Omental fat pad (tissue), 4 donors: ENCODE measurements around the gene TMEM151B. TPM values are rescaled to one million over a fixed set of nuclear protein-coding genes. Genes with fewer than 3 reads are reported as not detected.

Experiments
- ATAC-seq: fragments of 150-250 bp; one replicate; pipeline ENCODE4 v1.9.1; 2016; ENCODE audit warnings: mild to moderate bottlenecking, moderate library complexity; ENCODE audit not compliant: low FRiP score
- DNase-seq: peaks from one replicate; pipeline ENCODE4 v3.0.0-alpha.2; 2019; ENCODE audit warnings: low spot score
- CTCF ChIP-seq, 3 donors: fragments of 450-650 bp; IDR thresholded peaks; one replicate each; pipeline ENCODE4 v1.5.1; 2016 to 2017; ENCODE audit warnings: antibody characterized with exemption in 3 of 3, mild to moderate bottlenecking in 3 of 3, moderate library complexity in 2 of 3
- total RNA-seq, 4 donors: library from RNA; depleted of rRNA; stranded (reverse); fragments of >200 nt; gene quantifications; one replicate each; pipeline ENCODE4 v1.1.0, GENCODE V29; 2016

Gene TMEM151B
- total RNA-seq, 4 donors from 2014 or later: 0.19 TPM; not detected in 3

DNA sequence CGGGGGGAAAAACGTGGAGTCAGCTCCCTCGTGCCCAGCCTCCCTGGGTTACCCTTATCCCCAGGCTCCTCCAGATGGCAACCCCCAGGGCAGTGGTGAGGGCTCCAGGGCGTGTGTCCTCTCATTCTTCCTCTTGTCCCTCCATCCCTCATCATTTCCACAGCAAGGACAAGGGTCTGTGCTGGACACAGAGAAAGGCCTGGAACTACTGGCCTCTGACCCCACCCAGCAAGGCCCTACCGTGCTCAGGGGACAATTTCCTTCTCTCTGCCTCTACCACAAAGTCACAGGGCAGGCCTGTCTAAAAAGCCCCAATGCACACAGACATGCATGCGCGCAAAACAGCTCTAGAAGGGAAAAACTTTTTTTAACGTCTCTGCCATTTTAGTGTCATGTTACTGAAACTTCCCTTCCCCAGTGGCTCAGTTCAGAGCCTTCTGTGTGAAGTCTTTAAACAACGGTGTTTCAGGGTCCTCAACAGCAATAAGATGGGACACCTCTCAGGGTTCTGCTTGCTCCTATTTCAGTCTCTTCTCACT lies 11.9 kb upstream of the TMEM151B start:
- no peak for ATAC-seq
- DNase-seq: no peak
- TF ChIP-seq CTCF (IDR thresholded peaks at IDR 0.05): no peak

GRCh38 chr6:44258921-44259320 lies 11.3 kb upstream of the TMEM151B start:
- no peak for TF ChIP-seq CTCF (IDR thresholded peaks at IDR 0.05)
- no peak for DNase-seq

DNA sequence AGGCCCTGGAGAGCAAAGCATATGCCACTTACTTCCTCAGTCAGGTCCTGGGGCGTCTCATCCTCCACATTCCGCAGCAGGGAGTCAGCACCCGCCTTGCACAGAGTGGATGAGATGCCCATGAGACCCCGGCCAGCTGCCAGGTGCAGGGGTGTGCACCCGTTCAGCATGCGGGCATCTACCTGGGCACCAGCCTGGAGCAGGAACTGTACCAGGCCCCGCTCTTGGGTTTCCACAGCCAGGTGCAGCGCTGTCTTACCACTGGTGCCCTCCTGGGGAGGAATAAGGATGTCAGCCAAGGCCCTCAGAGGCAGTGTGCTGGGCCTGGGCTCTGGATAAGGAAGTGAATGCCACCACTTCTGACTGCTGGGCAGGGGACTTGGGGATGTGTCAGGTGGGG lies 10.2 kb upstream of the TMEM151B start:
- TF ChIP-seq CTCF (IDR thresholded peaks at IDR 0.05): no peak

More at GRCh38 chr6:44258921-44259320, 11.3 kb upstream of the TMEM151B start:
- no peak for ATAC-seq

DNA sequence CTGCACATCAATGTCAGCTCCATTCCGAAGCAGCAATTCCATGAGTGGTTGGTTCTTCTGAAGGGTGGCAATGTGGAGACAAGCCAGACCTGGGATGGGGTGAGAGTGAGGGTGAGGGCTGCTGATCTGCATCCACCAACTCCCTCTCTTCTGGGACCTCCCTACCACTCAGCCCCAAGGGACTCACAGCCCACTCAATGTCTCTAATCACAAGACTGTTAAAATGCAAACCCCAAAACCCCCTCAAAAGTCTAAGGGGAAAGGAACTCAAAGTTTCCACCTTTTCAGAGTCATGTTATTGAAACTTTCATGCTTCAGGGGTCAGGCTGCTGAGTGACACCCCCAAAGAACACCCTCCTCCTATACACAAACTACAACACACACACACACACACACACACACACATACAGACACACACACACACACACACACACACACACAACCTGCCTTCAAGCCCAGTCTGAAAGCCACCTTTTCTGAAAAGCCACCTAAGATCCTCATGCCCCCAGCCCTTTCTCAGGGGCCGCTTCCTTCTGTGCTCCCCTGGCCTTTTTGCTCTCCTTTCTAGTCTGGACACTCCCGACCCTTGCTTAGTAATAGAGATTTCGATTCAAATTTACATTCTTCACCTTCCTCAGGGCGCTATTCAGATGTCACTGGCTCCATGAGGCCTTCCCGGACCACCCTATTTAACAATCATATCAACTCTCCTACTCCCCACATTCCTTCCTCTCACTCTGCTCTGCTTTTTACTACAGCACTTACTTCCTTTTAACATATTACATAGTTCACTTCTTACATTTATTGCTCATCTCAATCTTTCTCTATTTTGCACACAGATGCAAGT lies 9.6 kb upstream of the TMEM151B start:
- ATAC-seq (no peak), DNase-seq (no peak)
- TF ChIP-seq CTCF (IDR thresholded peaks at IDR 0.05): no peak

More for the DNA sequence above, 10.2 kb upstream of the TMEM151B start:
- no peak for ATAC-seq
- DNase-seq: no peak

DNA sequence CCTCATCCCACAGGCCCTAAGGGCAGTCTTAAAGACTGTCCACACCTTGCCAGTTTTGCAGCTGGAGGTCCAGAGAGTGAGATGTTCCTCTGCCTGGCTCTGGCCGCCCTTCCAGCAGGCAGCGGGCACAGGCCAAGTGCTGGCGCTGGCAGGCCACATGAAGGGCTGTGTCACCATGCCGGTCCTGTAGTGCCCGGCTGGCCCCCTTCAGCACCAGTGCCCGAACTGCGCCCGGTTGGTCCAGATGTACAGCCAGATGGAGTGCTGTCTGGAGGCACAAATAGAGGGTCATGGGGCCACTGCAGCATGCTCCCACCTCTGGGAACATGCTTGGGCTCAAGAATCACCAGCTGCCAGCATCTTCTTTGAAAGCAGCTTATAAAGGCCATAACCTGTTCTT lies 8.7 kb upstream of the TMEM151B start:
- ATAC-seq: no peak
- TF ChIP-seq CTCF (IDR thresholded peaks at IDR 0.05): no peak
- no peak for DNase-seq

DNA sequence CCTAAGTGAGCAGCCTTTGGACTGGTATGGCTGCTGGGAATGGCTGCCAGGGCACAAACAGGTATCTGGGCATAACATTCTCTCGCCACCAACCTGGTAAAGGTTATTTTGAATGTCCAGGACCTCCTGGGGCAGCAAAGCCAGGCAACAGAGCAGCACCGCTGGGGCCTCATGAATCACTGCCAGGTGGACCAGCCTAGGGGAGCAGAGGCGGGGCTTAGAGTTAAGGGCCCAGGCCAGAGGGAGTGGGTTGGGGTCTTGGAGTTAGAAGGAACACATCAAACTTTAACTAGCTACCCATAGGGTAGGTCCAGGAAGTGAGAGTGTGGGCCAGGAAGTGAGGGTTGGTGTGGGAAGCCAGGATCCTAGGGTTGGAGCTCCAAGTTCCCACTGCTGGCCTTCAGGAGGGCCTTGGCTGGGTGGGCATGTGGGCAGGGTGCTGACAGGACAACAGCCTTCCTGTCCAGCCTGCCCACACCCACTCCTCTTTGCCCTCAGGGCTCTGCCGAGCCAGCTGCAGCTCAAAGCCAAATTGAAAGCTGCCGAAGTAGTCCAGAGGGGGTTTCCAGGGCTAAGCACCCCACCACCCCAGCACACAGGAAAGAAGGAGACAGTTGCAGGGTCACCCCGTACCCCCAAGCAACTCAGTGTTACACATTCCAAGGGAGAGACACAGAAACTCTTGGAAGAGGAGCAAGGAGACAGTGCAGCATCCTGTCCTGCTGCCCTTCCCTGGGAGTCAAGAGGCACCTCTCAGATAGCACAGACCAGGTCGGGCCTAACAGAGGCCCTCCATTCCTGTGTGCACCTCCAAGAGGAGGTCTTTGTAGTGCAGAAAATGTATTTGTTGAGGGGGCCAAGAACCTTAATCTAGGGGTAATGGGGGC lies 7.5 kb upstream of the TMEM151B start:
- DNase-seq: no peak

More for the DNA sequence above, 7.5 kb upstream of the TMEM151B start:
- TF ChIP-seq CTCF (IDR thresholded peaks at IDR 0.05): no peak
- no peak for ATAC-seq
